Left renal pelvis (tissue), 4 donors: Measurements from ENCODE around the gene MYCN. TPM values are rescaled to one million over a fixed set of nuclear protein-coding genes. Genes with fewer than 3 reads are reported as not detected.

Experiments
- DNase-seq, 4 donors: peaks; one replicate each; pipeline ENCODE4 v3.0.0-alpha.2; 2013; ENCODE audit warnings: low read depth in 4 of 4, low spot score in 3 of 4
- polyA plus RNA-seq, 4 donors: library from polyadenylated mRNA; unstranded; fragments of 120-200 nt; gene quantifications; one replicate each; pipeline ENCODE4 v1.2.1, GENCODE V29; 2013; ENCODE audit not compliant: insufficient read length in 4 of 4

The MYCN gene
- polyA plus RNA-seq, 4 donors: 6.8 to 37.7 (median 34.3) TPM

DNA sequence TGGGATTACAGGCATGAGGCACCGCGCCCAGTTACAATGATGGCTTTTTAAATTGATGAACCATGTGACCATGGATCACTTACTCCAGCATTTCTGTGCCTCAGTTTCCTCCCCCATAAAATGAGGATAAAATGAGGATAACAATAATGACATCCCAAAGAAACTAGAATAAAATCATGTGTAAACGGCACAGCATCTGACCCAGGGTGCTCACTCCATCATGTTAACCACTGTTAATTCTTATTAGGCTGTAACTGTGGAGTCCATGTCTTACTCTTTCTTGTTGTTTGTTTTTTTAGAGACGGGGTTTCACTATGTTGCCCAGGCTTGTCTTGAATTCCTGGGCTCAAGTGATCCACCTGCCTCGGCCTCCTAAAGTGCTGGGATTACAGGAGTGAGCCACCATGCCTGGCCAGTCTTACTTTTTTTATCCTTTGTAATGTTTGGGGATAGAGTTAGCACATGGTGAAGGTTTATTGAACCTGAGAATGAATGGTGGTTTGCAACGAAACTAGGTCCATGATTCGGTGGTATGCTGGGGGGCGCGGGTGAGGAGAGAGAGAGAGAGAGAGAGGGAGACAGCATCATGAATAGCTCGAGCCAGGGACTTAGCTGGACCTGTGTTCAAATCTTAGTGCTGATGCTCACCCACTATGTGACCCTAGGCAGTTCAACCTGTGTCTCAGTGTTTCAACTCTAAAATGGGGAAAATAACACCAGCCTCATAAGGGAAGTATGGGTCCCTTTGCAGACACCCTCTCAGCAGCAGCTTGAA is 52.3 kb downstream of the MYCN start:
- DNase-seq: no peak

DNA sequence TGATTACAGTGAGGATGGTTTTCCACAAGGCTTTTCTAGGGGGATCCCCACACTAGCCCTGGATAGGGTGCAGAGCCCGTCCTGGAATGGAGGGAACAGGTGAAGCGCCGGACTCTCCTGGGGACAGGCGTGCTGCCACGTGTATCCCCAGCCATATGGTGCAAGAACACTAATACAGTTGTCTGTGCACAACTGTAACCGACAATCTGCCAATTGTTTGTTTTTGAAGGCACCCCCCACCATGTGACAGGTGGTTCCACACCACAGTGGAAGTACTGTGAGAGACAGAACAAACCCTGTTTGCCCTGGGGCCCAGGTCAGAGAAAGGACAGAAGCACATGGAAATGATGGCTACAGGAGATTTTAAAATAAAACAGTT is 52.9 kb downstream of the MYCN start:
- no peak for DNase-seq

DNA sequence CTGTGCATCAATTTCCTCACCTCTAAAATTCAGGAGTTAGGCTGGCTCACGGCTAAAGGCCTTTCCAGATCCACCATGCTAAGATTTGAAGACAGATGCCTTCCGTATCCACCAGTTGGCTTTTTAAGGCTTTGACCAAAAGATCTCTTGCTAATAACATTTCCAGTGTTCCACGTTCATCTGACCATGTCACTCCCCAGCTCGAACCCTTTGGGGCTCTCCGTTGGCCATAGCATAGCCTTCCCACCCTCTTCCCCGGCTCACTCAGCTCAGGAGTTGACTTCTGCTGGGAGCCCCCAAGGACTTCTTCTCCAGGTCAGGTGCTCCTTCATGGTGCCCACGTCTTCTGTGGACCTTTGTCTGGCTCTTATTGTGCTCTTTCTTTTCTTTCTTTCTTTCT is 53.3 kb downstream of the MYCN start:
- no peak for DNase-seq

DNA sequence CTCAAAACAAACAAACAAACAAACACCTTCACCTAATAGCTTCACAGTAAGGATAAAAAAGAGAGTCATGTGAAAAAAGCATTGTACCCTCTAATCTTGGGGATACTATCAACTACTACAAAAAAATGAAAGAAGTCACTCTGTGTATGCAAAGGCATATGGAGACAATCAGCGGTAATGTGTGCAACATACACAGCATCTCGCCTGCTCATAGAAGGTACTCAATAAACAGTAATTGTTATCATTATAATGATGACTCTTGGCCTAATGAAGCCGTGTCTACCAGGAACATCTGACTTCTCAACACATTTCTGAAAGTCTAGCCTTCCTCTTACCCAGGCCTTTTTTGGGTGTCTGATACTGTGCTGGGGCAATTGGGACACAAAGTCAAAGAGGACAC is 55.3 kb downstream of the MYCN start:
- DNase-seq: no peak
